ENCODE data around the gene CYSLTR2. TPM values are rescaled to one million over a fixed set of nuclear protein-coding genes. Genes with fewer than 3 reads are reported as not detected.

CYSLTR2 gene
- total RNA-seq, 2 experiments from 2014 or later, result 2.4 to 2.7 TPM

DNA sequence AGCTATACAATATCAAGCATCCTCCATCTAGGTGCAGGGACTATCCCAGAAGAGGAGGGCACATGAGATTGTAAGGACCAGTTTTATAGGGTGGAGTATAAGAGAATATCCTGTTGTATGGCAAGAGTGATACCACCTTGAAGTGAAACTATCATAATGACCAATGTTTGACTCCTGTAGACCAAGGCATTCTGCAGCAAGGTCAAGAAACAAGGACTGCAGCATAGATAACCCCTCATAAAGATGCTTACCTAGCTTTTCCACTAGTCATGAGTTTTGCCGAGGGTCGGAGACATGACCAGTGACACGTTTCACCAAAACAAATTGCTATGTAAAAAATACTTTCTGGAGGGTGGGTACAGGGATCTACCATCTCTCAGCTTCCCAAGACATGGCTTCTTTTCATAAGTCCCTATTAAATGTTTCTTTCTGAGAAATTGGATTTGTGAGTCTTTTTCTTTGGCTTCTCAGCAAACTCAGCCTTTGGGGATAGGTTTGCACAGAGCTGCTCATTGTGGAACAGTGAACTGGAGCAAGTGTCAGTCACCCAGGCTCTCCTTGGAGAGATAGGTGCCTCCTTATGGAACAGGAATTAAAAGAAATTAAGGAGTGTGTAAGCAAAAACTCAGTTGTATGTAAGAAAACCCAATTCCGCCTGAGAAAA is 28.2 kb upstream of the CYSLTR2 start:
- CTCF ChIA-PET, result no interaction called here
- H3K27me3 Mint-ChIP-seq, result no peaks in the 10 kb centered on the region

DNA sequence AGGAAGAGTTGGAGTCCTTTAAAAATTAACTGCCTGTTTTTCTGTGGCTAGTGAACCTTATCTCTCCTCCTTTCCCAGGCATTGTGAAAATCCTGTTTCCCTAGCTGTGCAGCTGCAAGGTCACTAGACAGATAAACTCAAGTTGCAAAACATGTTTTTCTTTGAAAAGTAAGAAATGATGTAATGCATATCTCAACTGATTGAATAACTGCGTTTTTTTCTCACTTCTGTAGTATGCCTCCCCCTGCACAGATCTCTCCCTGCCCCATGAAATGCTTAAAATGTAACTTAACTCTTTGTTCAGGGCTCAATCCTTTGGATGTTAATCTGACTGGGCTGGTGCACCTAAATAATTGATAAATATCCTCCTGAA is 27.7 kb upstream of the CYSLTR2 start:
- Mint-ChIP-seq H3K27ac (no peak overlapping the region), H3K4me1 (ENCODE audit: low read depth) (no peaks in the 10 kb centered on the region), H3K9me3 (peaks cover 9% of the 10 kb centered on the region), H3K36me3 (ENCODE audit: low read depth) (peaks cover 3% of the 10 kb centered on the region), H3K4me3 (no peak overlapping the region), H3K27me3 (no peaks in the 10 kb centered on the region)
- Histone ChIP-seq H3K4me3 (ENCODE audit: low read length) (no peak overlapping the region), H3K9me3 (ENCODE audit: control insufficient read depth in 1 of 2, insufficient read depth in 1 of 2, low read length in 2 of 2) (peaks cover 0 to 16% of the 10 kb centered on the region in 2 experiments), H3K36me3 (ENCODE audit: insufficient read depth, low read length) (no peaks in the 10 kb centered on the region), H3K4me1 (ENCODE audit: insufficient read depth, low read length) (no peaks in the 10 kb centered on the region), H3K27ac (ENCODE audit: low read depth in 1 of 2, low read length in 2 of 2) (no peak overlapping the region), H3K27me3 (ENCODE audit: control insufficient read depth in 1 of 2, insufficient read depth in 2 of 2, low read length in 2 of 2) (no peaks in the 10 kb centered on the region)
- ChIA-PET POLR2A (no interaction called here), CTCF (no interaction called here)
- ATAC-seq (ENCODE audit: poor library complexity), result no peak
- DNase-seq, result no peak
- intact Hi-C loops (cut with DNase I, micrococcal nuclease), result no loop called here
- TF ChIP-seq, protein P1, sequence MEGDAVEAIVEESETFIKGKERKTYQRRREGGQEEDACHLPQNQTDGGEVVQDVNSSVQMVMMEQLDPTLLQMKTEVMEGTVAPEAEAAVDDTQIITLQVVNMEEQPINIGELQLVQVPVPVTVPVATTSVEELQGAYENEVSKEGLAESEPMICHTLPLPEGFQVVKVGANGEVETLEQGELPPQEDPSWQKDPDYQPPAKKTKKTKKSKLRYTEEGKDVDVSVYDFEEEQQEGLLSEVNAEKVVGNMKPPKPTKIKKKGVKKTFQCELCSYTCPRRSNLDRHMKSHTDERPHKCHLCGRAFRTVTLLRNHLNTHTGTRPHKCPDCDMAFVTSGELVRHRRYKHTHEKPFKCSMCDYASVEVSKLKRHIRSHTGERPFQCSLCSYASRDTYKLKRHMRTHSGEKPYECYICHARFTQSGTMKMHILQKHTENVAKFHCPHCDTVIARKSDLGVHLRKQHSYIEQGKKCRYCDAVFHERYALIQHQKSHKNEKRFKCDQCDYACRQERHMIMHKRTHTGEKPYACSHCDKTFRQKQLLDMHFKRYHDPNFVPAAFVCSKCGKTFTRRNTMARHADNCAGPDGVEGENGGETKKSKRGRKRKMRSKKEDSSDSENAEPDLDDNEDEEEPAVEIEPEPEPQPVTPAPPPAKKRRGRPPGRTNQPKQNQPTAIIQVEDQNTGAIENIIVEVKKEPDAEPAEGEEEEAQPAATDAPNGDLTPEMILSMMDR (IDR thresholded peaks at IDR 0.05), result no peak

More for the DNA sequence above, 28.2 kb upstream of the CYSLTR2 start:
- H3K9me3 Mint-ChIP-seq, result peaks cover 9% of the 10 kb centered on the region
- no peak overlapping the region for H3K4me3 Mint-ChIP-seq
- ATAC-seq (ENCODE audit: poor library complexity) (no peak), DNase-seq (no peak)
- intact Hi-C loops (cut with DNase I, micrococcal nuclease), result no loop called here
- no peaks in the 10 kb centered on the region for H3K4me1 Mint-ChIP-seq (ENCODE audit: low read depth)
- H3K4me1 ChIP-seq (ENCODE audit: insufficient read depth, low read length), result no peaks in the 10 kb centered on the region
- no peaks in the 10 kb centered on the region for H3K36me3 ChIP-seq (ENCODE audit: insufficient read depth, low read length)
- POLR2A ChIA-PET, result no interaction called here
- no peak overlapping the region for H3K4me3 ChIP-seq (ENCODE audit: low read length)
- peaks cover 5% of the 10 kb centered on the region for H3K36me3 Mint-ChIP-seq (ENCODE audit: low read depth)
- H3K27ac Mint-ChIP-seq, result no peak overlapping the region
- no peaks in the 10 kb centered on the region for H3K27me3 ChIP-seq (ENCODE audit: control insufficient read depth in 1 of 2, insufficient read depth in 2 of 2, low read length in 2 of 2)
- TF ChIP-seq, protein P1 (IDR thresholded peaks at IDR 0.05), result no peak
- H3K27ac ChIP-seq (ENCODE audit: low read depth in 1 of 2, low read length in 2 of 2), result no peak overlapping the region
- peaks cover 0 to 16% of the 10 kb centered on the region in 2 experiments for H3K9me3 ChIP-seq (ENCODE audit: control insufficient read depth in 1 of 2, insufficient read depth in 1 of 2, low read length in 2 of 2)

DNA sequence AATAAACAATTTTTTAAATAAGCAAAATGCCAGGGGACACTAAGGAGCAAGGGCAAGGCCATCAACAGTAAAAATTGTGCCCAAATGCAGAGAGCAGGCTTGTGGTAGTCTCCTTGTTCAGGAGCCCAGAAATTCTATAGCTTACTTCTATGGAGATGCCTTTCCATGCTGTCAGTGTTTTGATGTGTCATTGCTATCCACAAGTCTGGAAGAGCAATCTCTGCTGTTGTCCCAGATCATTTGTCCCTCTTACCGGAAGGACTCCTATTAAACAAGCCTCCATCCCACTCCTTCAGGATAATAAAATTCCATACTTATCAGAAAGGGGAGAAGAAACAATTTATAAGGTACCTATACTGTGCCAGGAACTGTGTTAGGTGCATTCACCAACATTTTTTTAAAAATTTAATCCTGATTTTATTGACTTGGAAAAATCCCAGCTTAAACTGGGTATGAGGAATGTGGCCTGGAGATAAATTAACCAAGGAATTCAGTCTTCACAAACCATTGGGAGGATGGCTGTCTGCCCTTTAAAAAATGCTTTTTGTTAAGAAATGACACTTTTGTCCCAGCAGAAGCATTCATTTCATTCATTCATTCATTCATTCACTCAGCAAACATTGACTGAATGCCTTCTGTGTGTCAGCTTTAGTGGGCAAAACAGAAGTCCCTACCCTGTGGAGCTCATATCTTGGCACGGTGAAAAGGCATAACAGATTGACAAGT is 26.8 kb upstream of the CYSLTR2 start:
- TF ChIP-seq, protein P1 (IDR thresholded peaks at IDR 0.05), result no peak
- intact Hi-C loops (cut with DNase I, micrococcal nuclease), result no loop called here
- no peak overlapping the region for H3K4me3 Mint-ChIP-seq
- Histone ChIP-seq H3K36me3 (ENCODE audit: insufficient read depth, low read length) (no peaks in the 10 kb centered on the region), H3K4me1 (ENCODE audit: insufficient read depth, low read length) (no peaks in the 10 kb centered on the region), H3K4me3 (ENCODE audit: low read length) (no peak overlapping the region), H3K27ac (ENCODE audit: low read depth in 1 of 2, low read length in 2 of 2) (no peak overlapping the region), H3K9me3 (ENCODE audit: control insufficient read depth in 1 of 2, insufficient read depth in 1 of 2, low read length in 2 of 2) (peaks cover 0 to 8% of the 10 kb centered on the region in 2 experiments), H3K27me3 (ENCODE audit: control insufficient read depth in 1 of 2, insufficient read depth in 2 of 2, low read length in 2 of 2) (no peaks in the 10 kb centered on the region)
- ChIA-PET POLR2A (interaction anchor here (0.6 kb wide), 1 partner anchor 553 kb away, joined by 3 read pairs; no protein-coding TSS in a partner anchor), CTCF (no interaction called here)
- H3K27me3 Mint-ChIP-seq, result no peaks in the 10 kb centered on the region
- no peaks in the 10 kb centered on the region for H3K36me3 Mint-ChIP-seq (ENCODE audit: low read depth)
- H3K4me1 Mint-ChIP-seq (ENCODE audit: low read depth), result no peaks in the 10 kb centered on the region
- H3K27ac Mint-ChIP-seq, result no peak overlapping the region
- ATAC-seq (ENCODE audit: poor library complexity), result no peak
- DNase-seq, result no peak
- peaks cover 4% of the 10 kb centered on the region for H3K9me3 Mint-ChIP-seq
